Body of pancreas (tissue), 4 donors: ENCODE measurements around the gene PRM1. TPM values are rescaled to one million over a fixed set of nuclear protein-coding genes. Genes with fewer than 3 reads are reported as not detected.
"Not testable (repeated sequence)": the region's sequence is repeated elsewhere in the genome, so short reads cannot be mapped to it uniquely, and the experiment has no call there.

Experiments used
- ATAC-seq: fragments of 150-250 bp; one replicate; pipeline ENCODE4 v1.9.1; 2016
- DNase-seq, 4 donors: peaks; one replicate each; pipeline ENCODE4 v3.0.0-alpha.2; 2019
- H3K27ac ChIP-seq, 4 donors: fragments of 200-600 bp; sonication (generic); 1 replicate in 3 of 4; 2 replicates in 1 of 4; pipeline versions ENCODE4 v1.5.1 to v1.6.1; 2016 to 2019; ENCODE audit warnings: mild to moderate bottlenecking in 1 of 4, mixed read lengths in 1 of 4, moderate library complexity in 1 of 4
- H3K27me3 ChIP-seq, 2 donors: fragments of 200-600 bp; sonication (generic); one replicate each; pipeline ENCODE4 v1.6.0; 2016; ENCODE audit warnings: mild to moderate bottlenecking in 1 of 2
- H3K36me3 ChIP-seq, 2 donors: fragments of 200-600 bp; sonication (generic); replicated peaks in 1 of 2; 2 replicates each; pipeline ENCODE4 v1.5.1; 2016; ENCODE audit warnings: low read depth in 2 of 2; ENCODE audit not compliant: insufficient read depth in 1 of 2
- H3K4me1 ChIP-seq: fragments of 200-600 bp; sonication (generic); one replicate; pipeline ENCODE4 v1.6.0; 2016
- H3K4me3 ChIP-seq, 2 donors: fragments of 200-600 bp; sonication (generic); 1 replicate in 1 of 2; 2 replicates in 1 of 2; pipeline ENCODE4 v1.5.1; 2016 to 2019
- H3K9me3 ChIP-seq, 3 donors: fragments of 200-600 bp; sonication (generic); 1 replicate in 2 of 3; 2 replicates in 1 of 3; pipeline ENCODE4 v1.5.1; 2016
- CTCF ChIP-seq, 7 experiments: fragments of 450-650 bp in 4 of 7; fragments of 200-600 bp in 3 of 7; sonication (generic) in 3 of 7; IDR thresholded peaks; one replicate each; pipeline ENCODE4 v1.5.1; 2016 to 2019; ENCODE audit warnings: antibody characterized with exemption in 7 of 7
- POLR2A ChIP-seq, 3 donors: fragments of 450-650 bp; IDR thresholded peaks; one replicate each; pipeline ENCODE4 v1.6.1; 2016; ENCODE audit warnings: antibody characterized with exemption in 3 of 3, mild to moderate bottlenecking in 2 of 3
- WGBS, 2 donors: methylation state at CpG; one replicate each; pipeline ENCODE4 v1.1.5; 2017; 5-methylcytosine and 5-hydroxymethylcytosine counted together
- intact Hi-C: fragments of 100-400 bp; cut with DNase I; formaldehyde crosslinking; loops from one replicate; pipeline ENCODE4 v1.15.1; 2023
- total RNA-seq, 2 donors: library from RNA; depleted of rRNA; stranded (reverse); fragments of >200 nt; gene quantifications; one replicate each; pipeline ENCODE4 v1.1.0, GENCODE V29; 2016

PRM1 gene
- total RNA-seq, 2 donors from 2014 or later, result not detected

- Histone ChIP-seq H3K4me3 (no peak overlapping the region), H3K27me3 (no peaks in the 10 kb centered on the region), H3K9me3 (no peaks in the 10 kb centered on the region), H3K36me3 (no peaks in the 10 kb centered on the region), H3K27ac (peak overlapping the region in 1 of 4 donors; percentile 74), H3K4me1 (peaks cover 22% of the 10 kb centered on the region)
- no peak for DNase-seq
- ATAC-seq, result no peak
- WGBS, 2 donors, result 91 to 93% methylated on average over 4 of the region's 4 CpGs
- TF ChIP-seq CTCF (IDR thresholded peaks at IDR 0.05) (no peak), POLR2A (IDR thresholded peaks at IDR 0.05) (no peak)
- intact Hi-C loops, result no loop called here
Observed at GRCh38 chr16:11295672-11296071, 14.5 kb upstream of the PRM1 start.

- ATAC-seq (no peak), DNase-seq (no peak)
- WGBS, 2 donors, result 75 to 85% methylated on average over 7 of the region's 7 CpGs
- Histone ChIP-seq H3K9me3 (no peaks in the 10 kb centered on the region), H3K27ac (no peak overlapping the region), H3K36me3 (no peaks in the 10 kb centered on the region), H3K4me1 (peaks cover 12% of the 10 kb centered on the region), H3K4me3 (no peak overlapping the region), H3K27me3 (no peaks in the 10 kb centered on the region)
- intact Hi-C loops, result no loop called here
- TF ChIP-seq POLR2A (IDR thresholded peaks at IDR 0.05), result no peak
- no peak for TF ChIP-seq CTCF (IDR thresholded peaks at IDR 0.05)
Observed at GRCh38 chr16:11292076-11292748, 11.1 kb upstream of the PRM1 start.

GRCh38 chr16:11291091-11291703, 10.1 kb upstream of the PRM1 start:
- intact Hi-C loops, result no loop called here
- H3K27me3 ChIP-seq, result no peaks in the 10 kb centered on the region
- H3K4me3 ChIP-seq, result no peak overlapping the region
- H3K27ac ChIP-seq, result no peak overlapping the region
- no peaks in the 10 kb centered on the region for H3K9me3 ChIP-seq
- 83 to 84% methylated on average over 10 of the region's 10 CpGs for WGBS, 2 donors
- no peak for DNase-seq
- ATAC-seq, result no peak
- no peaks in the 10 kb centered on the region for H3K36me3 ChIP-seq
- TF ChIP-seq CTCF (IDR thresholded peaks at IDR 0.05) (no peak), POLR2A (IDR thresholded peaks at IDR 0.05) (no peak)
- peaks cover 2% of the 10 kb centered on the region for H3K4me1 ChIP-seq

GRCh38 chr16:11290102-11290893, 9.2 kb upstream of the PRM1 start:
- H3K4me3 ChIP-seq, result no peak overlapping the region
- no peaks in the 10 kb centered on the region for H3K4me1 ChIP-seq
- TF ChIP-seq CTCF (IDR thresholded peaks at IDR 0.05), result no peak
- H3K27ac ChIP-seq, result no peak overlapping the region
- no peak for DNase-seq
- H3K9me3 ChIP-seq, result no peaks in the 10 kb centered on the region
- no peak for ATAC-seq
- no peaks in the 10 kb centered on the region for H3K27me3 ChIP-seq
- intact Hi-C loops, result no loop called here
- no peaks in the 10 kb centered on the region for H3K36me3 ChIP-seq
- WGBS, 2 donors, result 82 to 85% methylated on average over 8 of the region's 8 CpGs

GRCh38 chr16:11289696-11290095, 8.6 kb upstream of the PRM1 start:
- H3K9me3 ChIP-seq, H3K36me3 ChIP-seq, H3K4me3 ChIP-seq, H3K27me3 ChIP-seq, H3K27ac ChIP-seq, DNase-seq, ATAC-seq, H3K4me1 ChIP-seq: not testable (repeated sequence)
- intact Hi-C loops, result loop anchor here (10.0 kb wide), 1 partner anchor 65 kb away; no protein-coding TSS in a partner anchor
- WGBS, 2 donors, result 81 to 94% methylated on average over 4 of the region's 4 CpGs
